GM12801 (cell line): ENCODE measurements around the gene PPP1R15A.

ENCODE experiments used
- CTCF ChIP-seq: IDR thresholded peaks from one replicate; pipeline ENCODE4 v1.5.1; 2011; ENCODE audit warnings: control low read depth; ENCODE audit not compliant: insufficient read length; ENCODE audit errors: extremely low read depth

The PPP1R15A gene

GRCh38 chr19:48925240-48925843 lies 53.1 kb downstream of the PPP1R15A start:
- no peak for TF ChIP-seq CTCF
